ENCODE measurements around the gene GPC3. TPM values are rescaled to one million over a fixed set of nuclear protein-coding genes. Genes with fewer than 3 reads are reported as not detected.

GPC3 gene
- total RNA-seq, 1 donor from 2014 or later = not detected

DNA sequence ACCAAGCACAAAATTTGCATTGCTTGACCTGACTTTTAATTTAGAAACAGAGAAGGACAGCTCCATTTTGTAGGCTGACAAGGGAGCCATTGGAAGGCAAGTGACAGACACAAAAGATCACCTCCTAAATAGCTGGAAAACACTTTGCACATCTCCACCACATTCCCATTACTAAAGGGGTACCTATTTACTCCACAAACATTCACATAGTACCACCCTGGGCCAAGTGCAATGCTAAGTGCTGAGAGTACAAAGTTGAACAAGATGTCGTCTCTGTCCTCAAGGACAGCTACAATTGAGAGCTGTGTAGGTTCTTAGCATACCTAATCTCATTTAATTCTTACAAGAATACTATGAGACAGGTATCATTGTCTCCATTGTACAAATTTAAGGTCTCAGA lies 417.3 kb downstream of the GPC3 start:
- H3K9me3 Mint-ChIP-seq = no peaks in the 10 kb centered on the region
- DNase-seq (no peak), ATAC-seq (ENCODE audit: low read depth) (no peak)
- H3K27me3 Mint-ChIP-seq = no peaks in the 10 kb centered on the region
- H3K4me3 Mint-ChIP-seq = no peak overlapping the region
- TF ChIP-seq, protein P1, sequence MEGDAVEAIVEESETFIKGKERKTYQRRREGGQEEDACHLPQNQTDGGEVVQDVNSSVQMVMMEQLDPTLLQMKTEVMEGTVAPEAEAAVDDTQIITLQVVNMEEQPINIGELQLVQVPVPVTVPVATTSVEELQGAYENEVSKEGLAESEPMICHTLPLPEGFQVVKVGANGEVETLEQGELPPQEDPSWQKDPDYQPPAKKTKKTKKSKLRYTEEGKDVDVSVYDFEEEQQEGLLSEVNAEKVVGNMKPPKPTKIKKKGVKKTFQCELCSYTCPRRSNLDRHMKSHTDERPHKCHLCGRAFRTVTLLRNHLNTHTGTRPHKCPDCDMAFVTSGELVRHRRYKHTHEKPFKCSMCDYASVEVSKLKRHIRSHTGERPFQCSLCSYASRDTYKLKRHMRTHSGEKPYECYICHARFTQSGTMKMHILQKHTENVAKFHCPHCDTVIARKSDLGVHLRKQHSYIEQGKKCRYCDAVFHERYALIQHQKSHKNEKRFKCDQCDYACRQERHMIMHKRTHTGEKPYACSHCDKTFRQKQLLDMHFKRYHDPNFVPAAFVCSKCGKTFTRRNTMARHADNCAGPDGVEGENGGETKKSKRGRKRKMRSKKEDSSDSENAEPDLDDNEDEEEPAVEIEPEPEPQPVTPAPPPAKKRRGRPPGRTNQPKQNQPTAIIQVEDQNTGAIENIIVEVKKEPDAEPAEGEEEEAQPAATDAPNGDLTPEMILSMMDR (IDR thresholded peaks at IDR 0.05) = no peak
- H3K36me3 Mint-ChIP-seq (ENCODE audit: low read depth) = no peaks in the 10 kb centered on the region
- CTCF ChIA-PET = no interaction called here
- POLR2A ChIA-PET = no interaction called here
- no peak overlapping the region for H3K27ac Mint-ChIP-seq
- H3K4me1 Mint-ChIP-seq = no peaks in the 10 kb centered on the region
- intact Hi-C loops (cut with micrococcal nuclease) = no loop called here

DNA sequence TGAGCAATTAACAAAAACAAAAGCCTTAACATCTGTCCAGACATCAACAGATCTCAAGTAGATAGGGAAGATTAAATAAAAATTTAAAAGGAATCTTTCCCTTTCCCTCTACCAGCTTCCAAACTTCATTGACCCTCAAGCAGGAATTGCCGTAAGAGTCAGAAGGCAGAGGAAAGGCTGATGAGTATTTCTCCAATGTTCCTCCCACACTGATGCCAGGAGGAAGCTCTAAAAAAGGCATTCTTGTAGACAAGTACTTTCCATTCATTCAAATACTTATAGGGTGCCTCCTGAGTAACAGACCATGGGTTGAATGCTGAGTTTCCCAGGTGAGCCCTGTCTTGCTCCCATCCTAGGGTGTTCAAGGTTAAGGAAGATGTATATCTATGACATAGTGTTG lies 418.5 kb downstream of the GPC3 start:
- Mint-ChIP-seq H3K4me1 (no peaks in the 10 kb centered on the region), H3K27ac (no peak overlapping the region), H3K27me3 (no peaks in the 10 kb centered on the region), H3K36me3 (ENCODE audit: low read depth) (no peaks in the 10 kb centered on the region), H3K9me3 (no peaks in the 10 kb centered on the region), H3K4me3 (no peak overlapping the region)
- ATAC-seq (ENCODE audit: low read depth) (no peak), DNase-seq (no peak)
- ChIA-PET POLR2A (no interaction called here), CTCF (no interaction called here)
- intact Hi-C loops (cut with micrococcal nuclease) = no loop called here
- TF ChIP-seq, protein P1 (IDR thresholded peaks at IDR 0.05) = no peak

DNA sequence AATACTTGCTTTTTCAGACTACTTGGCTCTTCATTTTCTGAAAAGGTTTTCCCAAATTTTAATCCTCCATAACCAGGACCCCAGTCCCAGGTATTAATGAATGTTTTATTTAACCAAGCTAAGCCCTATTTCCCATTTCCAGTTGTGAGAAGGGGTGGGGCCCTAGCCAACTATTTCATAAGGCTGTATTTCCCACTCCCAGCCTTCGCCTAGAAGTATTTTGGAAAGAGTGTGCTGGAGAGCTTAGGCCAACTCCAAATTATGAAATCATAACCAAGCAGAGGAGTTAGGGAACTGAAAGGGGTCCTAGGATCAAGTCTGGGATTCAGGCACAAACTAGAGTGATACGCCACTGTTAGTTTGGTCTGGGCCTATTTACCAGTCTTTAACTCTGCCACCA lies 421.7 kb downstream of the GPC3 start:
- Mint-ChIP-seq H3K4me3 (no peak overlapping the region), H3K27ac (no peak overlapping the region), H3K27me3 (no peaks in the 10 kb centered on the region), H3K9me3 (no peaks in the 10 kb centered on the region), H3K36me3 (ENCODE audit: low read depth) (no peaks in the 10 kb centered on the region), H3K4me1 (no peaks in the 10 kb centered on the region)
- POLR2A ChIA-PET = no interaction called here
- ATAC-seq (ENCODE audit: low read depth) = no peak
- CTCF ChIA-PET = no interaction called here
- TF ChIP-seq, protein P1 (IDR thresholded peaks at IDR 0.05) = no peak
- no peak for DNase-seq
- intact Hi-C loops (cut with micrococcal nuclease) = no loop called here

DNA sequence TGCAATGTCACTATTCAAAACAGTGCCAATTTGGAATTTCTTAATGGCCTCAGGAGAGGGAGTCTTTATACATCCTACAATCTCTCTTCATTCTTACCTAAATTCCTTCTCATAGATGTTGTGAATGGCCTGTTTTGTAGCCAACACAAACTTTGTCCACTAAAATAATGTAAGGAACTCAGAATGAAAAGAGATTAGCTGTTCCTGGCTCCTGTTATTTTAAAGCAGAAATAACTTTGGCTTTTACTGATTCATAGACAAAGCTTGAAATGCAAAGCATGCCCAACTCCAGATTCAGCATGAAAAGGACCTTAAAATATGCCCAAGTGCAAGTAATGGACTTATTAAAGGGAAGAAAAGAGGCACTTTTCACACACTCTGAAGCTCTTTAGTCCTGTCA lies 424.1 kb downstream of the GPC3 start:
- ChIA-PET CTCF (no interaction called here), POLR2A (no interaction called here)
- no peak for ATAC-seq (ENCODE audit: low read depth)
- Mint-ChIP-seq H3K9me3 (no peaks in the 10 kb centered on the region), H3K4me3 (no peak overlapping the region), H3K27ac (no peak overlapping the region), H3K27me3 (no peaks in the 10 kb centered on the region), H3K4me1 (no peaks in the 10 kb centered on the region), H3K36me3 (ENCODE audit: low read depth) (no peaks in the 10 kb centered on the region)
- intact Hi-C loops (cut with micrococcal nuclease) = no loop called here
- DNase-seq = no peak
- TF ChIP-seq, protein P1 (IDR thresholded peaks at IDR 0.05) = no peak

DNA sequence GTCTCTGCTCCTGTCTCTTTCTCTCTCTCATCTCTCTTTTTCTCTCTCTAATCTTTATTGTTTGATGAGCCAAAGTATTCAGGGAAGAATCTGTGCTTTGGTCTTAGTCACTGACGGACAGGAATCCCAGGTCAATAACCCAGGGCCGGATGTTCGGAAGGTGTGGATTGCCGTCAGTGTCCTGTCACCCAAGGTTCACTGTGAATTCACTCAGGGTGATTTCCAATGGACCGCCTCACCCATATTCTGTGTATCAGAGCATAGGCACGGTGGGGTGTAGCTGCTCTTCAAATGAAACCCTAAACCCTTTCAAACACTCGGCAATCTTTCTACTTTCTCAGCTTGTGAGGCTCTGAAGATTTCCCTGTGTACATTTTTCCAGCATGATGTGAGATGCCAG lies 425.5 kb downstream of the GPC3 start:
- no peak overlapping the region for H3K4me3 Mint-ChIP-seq
- ChIA-PET POLR2A (no interaction called here), CTCF (no interaction called here)
- H3K4me1 Mint-ChIP-seq = no peaks in the 10 kb centered on the region
- intact Hi-C loops (cut with micrococcal nuclease) = no loop called here
- no peaks in the 10 kb centered on the region for H3K27me3 Mint-ChIP-seq
- TF ChIP-seq, protein P1 (IDR thresholded peaks at IDR 0.05) = no peak
- H3K36me3 Mint-ChIP-seq (ENCODE audit: low read depth) = no peaks in the 10 kb centered on the region
- DNase-seq (no peak), ATAC-seq (ENCODE audit: low read depth) (no peak)
- peaks cover 2% of the 10 kb centered on the region for H3K9me3 Mint-ChIP-seq
- H3K27ac Mint-ChIP-seq = no peak overlapping the region

Measured in activated B cell treated with CpG ODN at 0.5 μM for 24 hours (primary cell).